Naive B cell (primary cell): Measurements from ENCODE around the gene LMO1. TPM values are rescaled to one million over a fixed set of nuclear protein-coding genes. Genes with fewer than 3 reads are reported as not detected.
A peak's percentile ranks its signal among the peaks of the same experiment; 100 is the strongest.

Source experiments
- ATAC-seq, 2 donors: fragments of 150-1000 bp; cut with Tn5 transposase; 2 replicates each; pipeline ENCODE4 v1.10.0; 2021; ENCODE audit warnings: low read depth in 2 of 2, mild to moderate bottlenecking in 2 of 2, moderate library complexity in 2 of 2
- DNase-seq: peaks from one replicate; pipeline ENCODE4 v3.0.0; 2022
- H3K27ac Mint-ChIP-seq, 6 donors: one replicate each; pipeline ENCODE4 v1.8.0; 2020 to 2022; ENCODE audit warnings: mild to moderate bottlenecking in 6 of 6, mixed read lengths in 6 of 6, moderate library complexity in 5 of 6, inconsistent platforms in 2 of 6
- H3K27me3 Mint-ChIP-seq, 3 donors: one replicate each; pipeline ENCODE4 v1.8.0; 2021 to 2022; ENCODE audit warnings: mixed read lengths in 3 of 3, mild to moderate bottlenecking in 1 of 3
- H3K36me3 Mint-ChIP-seq, 2 donors: one replicate each; pipeline ENCODE4 v1.8.0; 2020 to 2022; ENCODE audit warnings: mixed read lengths in 2 of 2, inconsistent platforms in 1 of 2, mild to moderate bottlenecking in 1 of 2
- H3K4me1 Mint-ChIP-seq, 3 donors: one replicate each; pipeline ENCODE4 v1.8.0; 2020 to 2022; ENCODE audit warnings: mixed read lengths in 3 of 3, inconsistent platforms in 1 of 3, mild to moderate bottlenecking in 1 of 3, moderate library complexity in 1 of 3
- H3K4me3 Mint-ChIP-seq, 8 donors: one replicate each; pipeline ENCODE4 v1.8.0; 2020 to 2022; ENCODE audit warnings: mild to moderate bottlenecking in 8 of 8, mixed read lengths in 8 of 8, moderate library complexity in 8 of 8, inconsistent platforms in 2 of 8
- H3K9me3 Mint-ChIP-seq, 7 donors: one replicate each; pipeline ENCODE4 v1.8.0; 2020 to 2022; ENCODE audit warnings: mixed read lengths in 7 of 7, mild to moderate bottlenecking in 5 of 7, inconsistent platforms in 2 of 7, moderate library complexity in 1 of 7
- polyA plus RNA-seq, 6 donors: library from polyadenylated mRNA; unstranded; fragments of 300-500 nt; fragmentation: Illumina TruSeq; gene quantifications; one replicate each; pipeline ENCODE4 v1.2.3, GENCODE V29; 2021; ENCODE audit warnings: low read depth in 6 of 6

LMO1 gene
- polyA plus RNA-seq, 6 donors from 2014 or later: not detected

GRCh38 chr11:8294251-8294935 is 30.7 kb upstream of the LMO1 start:
- Mint-ChIP-seq H3K36me3 (no peaks in the 10 kb centered on the region), H3K27me3 (peaks cover 3 to 14% (median 10%) of the 10 kb centered on the region in 3 donors), H3K9me3 (no peaks in the 10 kb centered on the region), H3K4me3 (no peak overlapping the region), H3K4me1 (no peaks in the 10 kb centered on the region), H3K27ac (no peak overlapping the region)
- DNase-seq (no peak), ATAC-seq (no peak)

- no peak for ATAC-seq
- no peaks in the 10 kb centered on the region for H3K36me3 Mint-ChIP-seq
Observed at GRCh38 chr11:8293171-8293570, 29.5 kb upstream of the LMO1 start.

GRCh38 chr11:8292351-8292750 is 28.7 kb upstream of the LMO1 start:
- Mint-ChIP-seq H3K4me3 (no peak overlapping the region), H3K36me3 (no peaks in the 10 kb centered on the region), H3K9me3 (no peaks in the 10 kb centered on the region), H3K4me1 (no peaks in the 10 kb centered on the region), H3K27me3 (peaks cover 0 to 8% (median 6%) of the 10 kb centered on the region in 3 donors), H3K27ac (no peak overlapping the region)
- DNase-seq (no peak), ATAC-seq (no peak)

More at GRCh38 chr11:8293171-8293570, 29.5 kb upstream of the LMO1 start:
- DNase-seq: no peak
- peaks cover 3 to 13% (median 11%) of the 10 kb centered on the region in 3 donors for H3K27me3 Mint-ChIP-seq
- H3K9me3 Mint-ChIP-seq: no peaks in the 10 kb centered on the region
- H3K4me1 Mint-ChIP-seq: no peaks in the 10 kb centered on the region
- H3K4me3 Mint-ChIP-seq: no peak overlapping the region
- no peak overlapping the region for H3K27ac Mint-ChIP-seq

DNA sequence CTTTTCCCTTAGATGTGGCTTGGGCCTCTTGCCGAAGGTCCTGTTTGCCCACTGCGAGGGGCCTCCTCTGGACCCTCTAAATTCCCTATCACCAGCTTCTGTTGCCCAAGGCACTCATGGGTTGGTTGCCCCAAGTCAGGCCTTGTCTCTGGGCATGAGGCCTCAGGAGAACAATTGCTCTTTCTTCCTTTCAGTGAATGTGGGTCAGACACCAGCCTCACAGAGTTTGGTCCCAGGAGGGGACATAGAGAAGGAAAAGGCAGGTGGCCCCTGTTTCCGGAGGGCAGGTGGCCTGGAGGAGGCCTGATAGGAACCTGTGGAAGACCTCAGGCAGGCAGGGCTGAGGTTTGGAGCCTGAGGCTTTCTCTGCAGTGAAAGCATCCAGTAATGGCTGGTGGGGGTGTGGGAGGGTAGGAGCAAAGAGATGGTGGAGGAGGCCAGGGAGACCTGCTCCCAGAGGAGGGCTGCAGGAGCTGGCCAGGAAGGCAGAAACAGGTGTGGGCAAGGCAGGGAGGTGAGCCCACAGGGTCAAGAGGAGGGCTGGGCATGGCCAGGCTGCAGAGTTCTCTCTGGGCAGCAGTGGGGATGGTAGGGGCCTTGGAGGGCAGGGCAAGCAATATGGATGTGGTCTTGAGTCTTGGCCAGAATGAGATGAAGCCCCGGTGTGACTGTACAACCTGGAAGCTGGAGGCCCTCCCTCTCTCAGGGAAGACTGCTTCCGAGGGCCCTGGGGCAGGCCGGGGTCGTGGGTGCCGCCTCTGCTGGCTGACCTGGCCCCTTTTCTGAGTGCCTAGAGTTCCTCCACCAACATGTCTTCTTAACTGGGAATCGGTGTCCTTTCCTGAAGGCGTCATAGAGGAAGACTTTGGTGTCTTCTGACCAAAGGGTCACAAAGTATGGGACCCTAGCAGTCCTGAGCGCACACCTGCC is 28.0 kb upstream of the LMO1 start:
- no peak for DNase-seq
- peak overlapping the region in 1 of 6 donors; percentile 61 for H3K27ac Mint-ChIP-seq
- H3K4me3 Mint-ChIP-seq: no peak overlapping the region
- H3K36me3 Mint-ChIP-seq: no peaks in the 10 kb centered on the region
- no peaks in the 10 kb centered on the region for H3K4me1 Mint-ChIP-seq
- peaks cover 0 to 8% (median 6%) of the 10 kb centered on the region in 3 donors for H3K27me3 Mint-ChIP-seq
- no peaks in the 10 kb centered on the region for H3K9me3 Mint-ChIP-seq
- ATAC-seq: no peak

DNA sequence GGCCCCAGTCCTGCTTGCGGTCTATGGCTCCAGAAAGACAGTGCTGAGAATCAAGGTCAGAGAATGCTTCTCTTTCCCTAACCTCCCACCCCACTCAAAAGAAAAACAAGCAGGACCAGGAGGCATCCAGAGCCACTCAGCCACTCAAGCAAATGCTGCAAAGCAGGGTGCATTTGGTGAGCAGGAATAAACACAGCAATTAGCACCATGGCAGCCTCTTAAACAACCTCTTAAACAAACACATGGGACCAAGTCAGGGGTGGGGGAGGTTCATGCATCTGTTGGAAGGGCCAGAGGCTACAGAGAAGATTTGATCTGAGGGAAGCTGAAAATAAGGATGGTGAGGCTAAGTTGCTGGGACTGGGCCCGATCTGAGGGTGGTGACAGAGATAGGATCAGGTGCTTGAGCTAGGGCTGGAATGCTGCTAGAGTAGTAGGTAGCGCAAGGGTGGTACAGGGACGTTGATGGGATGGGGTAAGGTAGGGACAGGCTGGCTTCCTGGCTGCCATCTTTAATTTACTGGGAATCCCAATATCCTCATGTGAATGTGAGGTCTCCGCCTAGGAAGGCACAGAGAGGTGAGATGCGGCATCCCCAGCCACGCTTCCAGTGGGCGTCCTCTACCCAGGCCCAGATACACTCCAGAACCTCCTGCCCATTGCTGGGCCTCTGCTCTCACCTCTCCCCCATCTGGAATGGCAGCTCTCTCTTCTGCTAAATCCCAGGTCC is 26.6 kb upstream of the LMO1 start:
- Mint-ChIP-seq H3K4me3 (no peak overlapping the region), H3K9me3 (no peaks in the 10 kb centered on the region), H3K27me3 (peaks cover 4 to 13% (median 6%) of the 10 kb centered on the region in 3 donors), H3K36me3 (no peaks in the 10 kb centered on the region), H3K4me1 (no peaks in the 10 kb centered on the region), H3K27ac (no peak overlapping the region)
- DNase-seq: no peak
- ATAC-seq: no peak

DNA sequence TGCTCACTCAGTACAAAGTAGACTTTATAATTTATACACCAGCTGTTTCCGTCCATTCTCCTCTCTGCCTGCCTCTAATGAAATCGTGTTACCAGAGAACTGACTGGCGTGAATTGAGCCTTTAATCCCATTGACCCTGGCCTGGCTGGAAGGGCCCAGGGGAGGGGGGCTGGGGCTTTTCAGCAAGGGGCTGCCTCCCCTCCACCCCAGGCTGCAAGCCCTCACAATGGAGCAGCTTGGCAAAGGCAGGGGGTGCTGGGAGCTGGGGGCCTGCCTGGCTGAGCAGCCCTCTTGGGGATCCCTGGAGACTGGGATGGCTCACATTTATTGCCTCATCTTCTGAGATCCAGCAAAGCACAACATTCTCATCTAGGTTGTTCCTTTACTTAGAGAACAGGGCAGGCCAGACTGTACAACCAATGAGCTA is 25.8 kb upstream of the LMO1 start:
- no peak for ATAC-seq
- H3K27me3 Mint-ChIP-seq: peaks cover 10 to 20% (median 11%) of the 10 kb centered on the region in 3 donors
- H3K4me1 Mint-ChIP-seq: no peaks in the 10 kb centered on the region
- no peaks in the 10 kb centered on the region for H3K36me3 Mint-ChIP-seq
- no peak overlapping the region for H3K4me3 Mint-ChIP-seq
- DNase-seq: no peak
- H3K27ac Mint-ChIP-seq: no peak overlapping the region
- no peaks in the 10 kb centered on the region for H3K9me3 Mint-ChIP-seq

DNA sequence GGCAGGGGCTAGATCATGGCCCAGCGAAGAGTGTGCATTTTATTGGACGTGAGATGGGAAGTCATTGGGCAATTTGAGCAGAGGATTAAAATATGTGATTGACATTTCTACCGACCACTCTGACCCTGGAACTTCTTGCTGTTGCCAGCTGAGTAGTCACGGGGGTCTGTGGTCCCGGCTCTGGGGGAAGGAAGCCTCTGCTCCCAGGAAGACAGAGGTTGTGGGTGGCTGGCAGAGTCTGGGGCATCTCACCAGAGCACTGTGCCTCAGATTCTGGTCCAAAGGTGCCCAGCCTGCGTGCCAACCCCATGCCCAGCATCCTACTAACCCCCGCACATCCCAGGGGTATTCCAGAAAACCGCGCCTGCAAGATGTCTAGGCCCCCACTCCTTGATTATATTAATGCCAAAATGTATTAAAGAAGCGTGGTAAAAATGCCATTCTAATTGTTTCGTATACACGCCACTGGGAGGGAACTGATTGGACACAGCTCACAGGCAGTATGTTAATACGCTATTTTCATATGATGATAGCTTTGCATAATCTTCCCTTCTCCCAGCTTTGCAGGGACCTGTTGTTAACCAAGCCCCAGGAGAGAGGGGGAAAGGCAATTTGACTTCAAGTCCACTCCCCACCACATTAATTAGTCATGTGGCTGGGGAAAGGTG is 25.3 kb upstream of the LMO1 start:
- H3K27ac Mint-ChIP-seq: no peak overlapping the region
- no peak for DNase-seq

GRCh38 chr11:8288166-8288772 is 24.6 kb upstream of the LMO1 start:
- Mint-ChIP-seq H3K27ac (peak overlapping the region in 1 of 6 donors; percentile 83), H3K4me3 (no peak overlapping the region), H3K36me3 (no peaks in the 10 kb centered on the region), H3K4me1 (no peaks in the 10 kb centered on the region), H3K9me3 (no peaks in the 10 kb centered on the region), H3K27me3 (peaks cover 14 to 26% (median 17%) of the 10 kb centered on the region in 3 donors)
- ATAC-seq: no peak
- no peak for DNase-seq

More for the DNA sequence above, 25.3 kb upstream of the LMO1 start:
- Mint-ChIP-seq H3K36me3 (no peaks in the 10 kb centered on the region), H3K4me3 (no peak overlapping the region), H3K27me3 (peaks cover 14 to 25% (median 17%) of the 10 kb centered on the region in 3 donors), H3K9me3 (no peaks in the 10 kb centered on the region), H3K4me1 (no peaks in the 10 kb centered on the region)
- no peak for ATAC-seq

GRCh38 chr11:8287703-8288102 is 24.0 kb upstream of the LMO1 start:
- H3K4me1 Mint-ChIP-seq: no peaks in the 10 kb centered on the region
- no peaks in the 10 kb centered on the region for H3K36me3 Mint-ChIP-seq
- no peaks in the 10 kb centered on the region for H3K9me3 Mint-ChIP-seq
- H3K27ac Mint-ChIP-seq: peak overlapping the region in 2 of 6 donors; percentile 26 to 83
- ATAC-seq (no peak), DNase-seq (no peak)
- peaks cover 14 to 26% (median 17%) of the 10 kb centered on the region in 3 donors for H3K27me3 Mint-ChIP-seq
- no peak overlapping the region for H3K4me3 Mint-ChIP-seq

DNA sequence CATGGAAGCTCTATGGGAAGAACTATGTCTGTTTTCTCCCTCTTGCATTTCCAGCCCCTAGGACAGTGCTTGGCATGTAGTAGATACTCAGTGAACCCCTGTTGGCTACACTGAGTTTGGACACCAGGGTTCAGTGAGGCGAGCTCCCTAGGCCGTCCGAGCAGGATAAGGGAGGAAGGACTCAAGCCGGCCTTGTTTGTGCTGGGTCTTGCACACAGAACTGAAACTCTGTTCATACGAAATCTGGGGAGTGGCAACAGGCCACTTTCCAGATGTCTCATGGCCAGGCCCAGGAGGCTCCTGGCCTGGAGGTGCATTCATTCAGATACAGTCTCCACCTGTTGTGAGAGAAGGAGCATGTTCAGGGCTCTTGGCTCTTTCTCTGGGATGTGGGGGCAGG is 23.6 kb upstream of the LMO1 start:
- Mint-ChIP-seq H3K36me3 (no peaks in the 10 kb centered on the region), H3K27ac (peak overlapping the region in 1 of 6 donors; percentile 29), H3K9me3 (no peaks in the 10 kb centered on the region), H3K4me1 (no peaks in the 10 kb centered on the region), H3K4me3 (no peak overlapping the region), H3K27me3 (peaks cover 14 to 26% (median 17%) of the 10 kb centered on the region in 3 donors)
- no peak for DNase-seq
- ATAC-seq: no peak

GRCh38 chr11:8286886-8287285 is 23.2 kb upstream of the LMO1 start:
- Mint-ChIP-seq H3K4me3 (no peak overlapping the region), H3K27me3 (peaks cover 14 to 26% (median 17%) of the 10 kb centered on the region in 3 donors), H3K9me3 (no peaks in the 10 kb centered on the region), H3K4me1 (no peaks in the 10 kb centered on the region), H3K27ac (no peak overlapping the region), H3K36me3 (no peaks in the 10 kb centered on the region)
- no peak for ATAC-seq
- DNase-seq: no peak

DNA sequence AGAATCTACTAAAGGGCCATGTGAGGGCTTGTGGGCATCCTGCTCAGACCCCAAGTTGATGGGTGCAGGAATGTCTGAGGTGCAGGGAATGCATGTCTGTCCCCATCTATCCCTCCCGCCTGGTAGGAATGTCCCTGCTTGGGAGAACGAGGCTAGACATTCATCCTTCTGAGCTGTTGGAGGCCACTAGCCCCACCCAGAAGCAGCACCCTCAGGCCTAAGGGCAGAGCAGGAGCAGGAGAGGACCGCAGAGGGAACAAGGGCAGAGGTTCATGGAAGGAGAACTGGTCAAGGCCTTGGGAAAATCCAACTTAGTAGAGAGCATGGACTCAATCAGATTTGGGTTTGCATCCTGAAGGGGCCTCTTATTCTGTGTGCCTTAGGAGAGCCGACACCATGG is 22.1 kb upstream of the LMO1 start:
- H3K4me1 Mint-ChIP-seq: no peaks in the 10 kb centered on the region
- DNase-seq (no peak), ATAC-seq (no peak)
- H3K27ac Mint-ChIP-seq: no peak overlapping the region
- H3K27me3 Mint-ChIP-seq: peaks cover 14 to 26% (median 17%) of the 10 kb centered on the region in 3 donors
- no peaks in the 10 kb centered on the region for H3K9me3 Mint-ChIP-seq
- H3K4me3 Mint-ChIP-seq: no peak overlapping the region
- H3K36me3 Mint-ChIP-seq: no peaks in the 10 kb centered on the region
